HCT116 (cell line): ENCODE results near the gene SPIRE2.

Experiments
- POLR2A ChIP-seq: IDR thresholded peaks from 2 replicates; pipeline ENCODE4 v1.7.0; 2011; ENCODE audit warnings: borderline replicate concordance; ENCODE audit not compliant: insufficient read depth, insufficient read length; ENCODE audit errors: extremely low read depth
- POLR2AphosphoS5 ChIP-seq: IDR thresholded peaks from 2 replicates; pipeline ENCODE4 v1.6.1; 2011; ENCODE audit warnings: mild to moderate bottlenecking, low read depth, low read length, moderate library complexity
- YY1 ChIP-seq: IDR thresholded peaks from 2 replicates; pipeline ENCODE4 v1.6.1; 2011; ENCODE audit warnings: low read length, low read depth, moderate library complexity, mild to moderate bottlenecking; ENCODE audit not compliant: insufficient replicate concordance; ENCODE audit errors: extremely low read depth
- ZNF274 ChIP-seq: fragments of 200-500 bp; sonication (Bioruptor generic); IDR thresholded peaks from 2 replicates; pipeline ENCODE4 v1.6.1; 2014; ENCODE audit warnings: mild to moderate bottlenecking, low read depth, low read length, inconsistent platforms
- TF ChIP-seq, protein P1 (sequence below), 3 experiments: fragments of 200-600 bp in 1 of 3; sonication (generic) in 1 of 3; IDR thresholded peaks in 2 of 3; conservative IDR thresholded peaks in 1 of 3; 2 replicates each; pipeline ENCODE4 v1.5.1; 2012 to 2017; ENCODE audit warnings: low read depth in 2 of 3, low read length in 2 of 3, antibody characterized with exemption in 1 of 3, borderline replicate concordance in 1 of 3, control low read depth in 1 of 3, mild to moderate bottlenecking in 1 of 3, mixed read lengths in 1 of 3, mixed run types in 1 of 3, moderate library complexity in 1 of 3; ENCODE audit not compliant: insufficient read depth in 1 of 3
- TF ChIP-seq, protein P2 (sequence below): IDR thresholded peaks from 2 replicates; pipeline ENCODE4 v1.6.1; 2012; ENCODE audit warnings: low read depth

DNA sequence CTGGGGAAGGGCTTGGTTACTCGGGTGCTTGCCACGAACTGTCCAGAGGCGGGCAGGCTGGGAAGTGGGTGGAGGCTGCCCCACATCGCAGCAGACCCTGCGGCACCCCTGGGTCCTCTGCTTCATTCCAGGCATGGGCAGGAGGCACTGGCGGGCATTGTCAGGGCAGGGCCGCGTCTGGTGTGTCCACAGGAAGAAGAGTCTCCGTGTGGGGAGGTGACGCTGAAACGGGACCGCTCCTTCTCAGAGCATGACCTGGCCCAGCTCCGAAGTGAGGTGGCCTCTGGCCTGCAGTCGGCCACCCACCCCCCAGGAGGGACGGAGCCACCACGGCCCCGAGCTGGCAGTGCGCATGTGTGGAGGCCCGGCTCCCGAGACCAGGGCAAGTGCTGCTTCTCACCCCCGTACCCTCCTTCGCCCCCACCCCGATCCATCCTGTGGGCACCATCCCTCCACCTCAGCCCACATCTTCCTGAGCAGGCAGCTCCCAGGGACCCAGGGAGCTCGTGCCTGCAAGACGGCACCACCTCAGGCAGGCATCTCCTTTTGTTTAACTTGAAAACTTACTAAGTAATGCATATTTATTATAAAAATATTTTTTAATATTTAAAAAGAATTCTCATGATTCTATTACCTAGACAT is 30.8 kb downstream of the SPIRE2 start:
- TF ChIP-seq ZNF274 (no peak), YY1 (no peak), POLR2A (no peak), POLR2AphosphoS5 (no peak)
- TF ChIP-seq, protein P1, sequence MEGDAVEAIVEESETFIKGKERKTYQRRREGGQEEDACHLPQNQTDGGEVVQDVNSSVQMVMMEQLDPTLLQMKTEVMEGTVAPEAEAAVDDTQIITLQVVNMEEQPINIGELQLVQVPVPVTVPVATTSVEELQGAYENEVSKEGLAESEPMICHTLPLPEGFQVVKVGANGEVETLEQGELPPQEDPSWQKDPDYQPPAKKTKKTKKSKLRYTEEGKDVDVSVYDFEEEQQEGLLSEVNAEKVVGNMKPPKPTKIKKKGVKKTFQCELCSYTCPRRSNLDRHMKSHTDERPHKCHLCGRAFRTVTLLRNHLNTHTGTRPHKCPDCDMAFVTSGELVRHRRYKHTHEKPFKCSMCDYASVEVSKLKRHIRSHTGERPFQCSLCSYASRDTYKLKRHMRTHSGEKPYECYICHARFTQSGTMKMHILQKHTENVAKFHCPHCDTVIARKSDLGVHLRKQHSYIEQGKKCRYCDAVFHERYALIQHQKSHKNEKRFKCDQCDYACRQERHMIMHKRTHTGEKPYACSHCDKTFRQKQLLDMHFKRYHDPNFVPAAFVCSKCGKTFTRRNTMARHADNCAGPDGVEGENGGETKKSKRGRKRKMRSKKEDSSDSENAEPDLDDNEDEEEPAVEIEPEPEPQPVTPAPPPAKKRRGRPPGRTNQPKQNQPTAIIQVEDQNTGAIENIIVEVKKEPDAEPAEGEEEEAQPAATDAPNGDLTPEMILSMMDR (IDR thresholded peaks at IDR 0.05 in 2 of 3, conservative IDR thresholded peaks at IDR 0.05 in 1 of 3; ENCODE audit: borderline replicate concordance in 1 of 3, insufficient read depth in 1 of 3, low read depth in 2 of 3, low read length in 2 of 3), result no peak
- TF ChIP-seq, protein P2, sequence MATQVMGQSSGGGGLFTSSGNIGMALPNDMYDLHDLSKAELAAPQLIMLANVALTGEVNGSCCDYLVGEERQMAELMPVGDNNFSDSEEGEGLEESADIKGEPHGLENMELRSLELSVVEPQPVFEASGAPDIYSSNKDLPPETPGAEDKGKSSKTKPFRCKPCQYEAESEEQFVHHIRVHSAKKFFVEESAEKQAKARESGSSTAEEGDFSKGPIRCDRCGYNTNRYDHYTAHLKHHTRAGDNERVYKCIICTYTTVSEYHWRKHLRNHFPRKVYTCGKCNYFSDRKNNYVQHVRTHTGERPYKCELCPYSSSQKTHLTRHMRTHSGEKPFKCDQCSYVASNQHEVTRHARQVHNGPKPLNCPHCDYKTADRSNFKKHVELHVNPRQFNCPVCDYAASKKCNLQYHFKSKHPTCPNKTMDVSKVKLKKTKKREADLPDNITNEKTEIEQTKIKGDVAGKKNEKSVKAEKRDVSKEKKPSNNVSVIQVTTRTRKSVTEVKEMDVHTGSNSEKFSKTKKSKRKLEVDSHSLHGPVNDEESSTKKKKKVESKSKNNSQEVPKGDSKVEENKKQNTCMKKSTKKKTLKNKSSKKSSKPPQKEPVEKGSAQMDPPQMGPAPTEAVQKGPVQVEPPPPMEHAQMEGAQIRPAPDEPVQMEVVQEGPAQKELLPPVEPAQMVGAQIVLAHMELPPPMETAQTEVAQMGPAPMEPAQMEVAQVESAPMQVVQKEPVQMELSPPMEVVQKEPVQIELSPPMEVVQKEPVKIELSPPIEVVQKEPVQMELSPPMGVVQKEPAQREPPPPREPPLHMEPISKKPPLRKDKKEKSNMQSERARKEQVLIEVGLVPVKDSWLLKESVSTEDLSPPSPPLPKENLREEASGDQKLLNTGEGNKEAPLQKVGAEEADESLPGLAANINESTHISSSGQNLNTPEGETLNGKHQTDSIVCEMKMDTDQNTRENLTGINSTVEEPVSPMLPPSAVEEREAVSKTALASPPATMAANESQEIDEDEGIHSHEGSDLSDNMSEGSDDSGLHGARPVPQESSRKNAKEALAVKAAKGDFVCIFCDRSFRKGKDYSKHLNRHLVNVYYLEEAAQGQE, result no peak
